ENCODE measurements around the gene CSRNP3.
A peak's percentile ranks its signal among the peaks of the same experiment; 100 is the strongest.
"Not testable (repeated sequence)": the region's sequence is repeated elsewhere in the genome, so short reads cannot be mapped to it uniquely, and the experiment has no call there.

Gene CSRNP3

GRCh38 chr2:165558832-165559231 lies 89.3 kb downstream of the CSRNP3 start:
- no peak for DNase-seq

GRCh38 chr2:165560377-165560988 lies 91.0 kb downstream of the CSRNP3 start:
- DNase-seq, result no peak

DNA sequence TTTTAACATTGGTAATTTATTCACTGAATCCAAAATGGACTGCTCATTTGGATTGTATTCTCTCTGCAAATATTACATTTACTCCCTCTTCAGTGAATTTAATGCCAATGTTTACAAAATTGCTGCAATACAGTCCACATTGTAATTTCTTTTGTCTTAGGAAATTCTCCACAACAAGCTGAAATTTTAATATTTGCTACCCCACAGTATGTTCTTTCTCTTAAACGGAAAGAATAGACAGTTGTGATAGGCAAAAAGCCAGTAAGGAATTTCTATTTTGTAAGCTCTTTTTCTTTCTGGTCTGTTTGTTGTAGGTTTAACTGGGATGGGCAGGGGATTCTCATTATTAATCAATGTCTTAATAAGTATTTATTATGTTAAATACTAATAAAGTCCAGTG lies 92.0 kb downstream of the CSRNP3 start:
- no peak for DNase-seq

GRCh38 chr2:165562233-165562632 lies 92.7 kb downstream of the CSRNP3 start:
- DNase-seq, result no peak

- DNase-seq, result no peak
Measured at GRCh38 chr2:165563468-165564225, 94.1 kb downstream of the CSRNP3 start.

- no peak for DNase-seq
Measured at GRCh38 chr2:165566008-165566407, 96.5 kb downstream of the CSRNP3 start.

GRCh38 chr2:165567273-165567672 lies 97.8 kb downstream of the CSRNP3 start:
- DNase-seq, result no peak

- DNase-seq, result no peak
Measured at GRCh38 chr2:165568361-165568760, 98.9 kb downstream of the CSRNP3 start.

DNA sequence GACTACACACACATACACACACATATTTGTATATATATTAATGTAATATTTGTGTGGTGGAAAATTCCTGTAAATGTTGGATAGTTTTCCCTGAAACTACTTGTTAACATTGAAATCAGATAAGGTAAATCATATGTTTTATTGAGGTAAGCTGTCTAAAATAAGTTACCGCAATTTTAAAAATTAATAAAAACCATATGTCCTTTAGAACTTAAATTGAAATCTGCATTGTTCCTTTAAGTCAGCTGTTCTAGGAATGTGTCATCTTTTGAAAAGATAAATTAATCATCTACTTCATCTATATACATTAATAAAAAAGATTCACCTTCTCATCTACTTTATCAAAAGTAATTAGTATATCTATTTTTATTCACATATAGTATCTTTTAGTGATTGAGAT lies 102.0 kb downstream of the CSRNP3 start:
- DNase-seq, result no peak

DNA sequence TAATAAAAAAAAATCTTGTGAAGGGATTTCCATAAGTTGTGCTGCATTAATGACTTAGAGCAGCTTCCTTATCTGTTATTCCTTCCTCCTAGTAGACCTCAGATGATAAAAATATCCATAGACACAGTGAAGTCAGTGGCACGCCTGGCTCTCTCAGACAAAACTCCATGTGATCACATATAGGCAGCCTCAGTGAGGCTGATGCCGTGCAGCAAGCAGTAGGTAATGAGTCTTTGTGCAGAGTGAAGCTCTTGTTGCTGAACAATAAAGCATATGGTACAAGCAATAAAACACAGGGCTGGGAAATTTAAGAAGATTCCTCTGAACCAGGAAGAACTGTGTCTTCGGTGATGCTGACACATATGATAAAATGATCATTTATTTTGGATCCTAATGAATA lies 102.7 kb downstream of the CSRNP3 start:
- DNase-seq, result peak; percentile 91

DNA sequence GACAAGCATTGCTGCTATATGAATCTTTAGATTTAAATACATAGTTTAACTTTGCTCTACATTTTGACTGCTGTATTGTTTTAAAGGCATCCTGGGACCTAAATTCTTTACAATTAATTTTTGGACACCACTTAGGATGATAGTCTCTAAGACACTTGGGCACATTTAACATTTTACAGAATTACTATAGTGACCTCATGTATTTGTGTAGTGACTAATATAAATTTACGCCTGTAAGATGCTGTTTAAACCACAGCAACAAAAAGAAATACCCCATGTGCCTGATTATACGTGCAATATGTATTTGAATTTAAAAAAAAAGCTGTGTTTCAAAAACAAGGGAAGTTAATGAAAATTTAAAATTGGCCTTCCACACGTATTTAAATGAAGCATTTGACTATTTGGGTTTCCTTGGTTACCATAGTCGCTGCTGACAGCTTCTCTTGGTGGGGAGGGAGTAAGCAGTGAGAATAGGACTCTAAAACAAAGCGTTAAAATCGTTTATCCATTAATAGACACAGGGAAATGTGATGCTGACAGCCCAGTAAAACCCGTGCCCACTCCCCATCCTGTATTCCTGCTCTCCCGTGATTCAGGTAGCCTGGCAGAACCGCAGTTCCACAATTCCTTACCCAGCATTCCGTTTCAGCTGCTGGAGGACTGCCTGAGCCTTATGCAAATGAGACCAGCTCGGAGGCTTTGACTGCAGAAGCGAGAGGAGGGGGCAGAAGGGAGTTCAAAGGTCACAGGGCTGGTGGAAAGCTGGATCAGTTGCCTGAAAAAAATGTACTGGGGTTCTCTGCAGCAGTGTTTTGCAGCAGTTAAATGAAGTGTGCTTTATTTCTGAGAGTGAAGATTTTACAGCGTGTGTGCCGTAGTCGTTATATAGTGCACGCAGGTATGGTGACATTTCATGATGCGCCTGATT lies 104.3 kb downstream of the CSRNP3 start:
- peak; percentile 47 for DNase-seq

GRCh38 chr2:165575044-165575615 lies 105.6 kb downstream of the CSRNP3 start:
- DNase-seq, result no peak

DNA sequence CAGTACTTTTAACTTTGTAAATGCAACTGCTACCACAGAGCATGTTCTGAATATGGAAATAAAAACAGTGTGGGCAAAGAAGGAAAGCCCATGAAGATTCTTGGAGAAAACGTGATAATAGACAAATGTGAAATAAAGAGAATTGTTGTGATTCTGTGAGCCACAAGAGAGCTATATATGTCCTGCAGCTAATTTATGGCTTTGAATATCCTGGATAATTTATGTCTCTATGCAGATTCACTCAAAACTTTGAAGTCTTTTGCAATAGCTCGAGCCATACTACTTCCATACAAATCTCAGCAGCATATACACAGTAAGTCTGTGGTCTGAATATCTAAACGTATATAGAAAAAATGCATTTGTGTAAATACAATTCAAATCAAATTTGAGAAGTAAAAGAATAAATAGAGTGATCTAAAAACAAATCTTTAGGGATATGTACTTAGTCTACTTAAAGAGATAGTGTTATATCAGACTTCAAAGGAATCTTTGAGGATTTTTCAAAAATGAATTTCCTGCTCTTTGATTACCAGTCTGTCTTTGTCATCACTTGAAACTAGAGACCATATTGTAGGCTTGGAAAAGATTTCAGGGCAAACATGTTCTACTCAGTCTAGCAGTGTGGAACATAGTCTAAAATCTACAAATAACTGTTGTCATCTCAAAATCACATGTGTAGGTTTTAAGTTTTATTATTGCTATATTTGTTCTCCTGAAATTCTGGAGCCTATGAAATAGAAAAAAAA lies 107.1 kb downstream of the CSRNP3 start:
- no peak for DNase-seq

DNA sequence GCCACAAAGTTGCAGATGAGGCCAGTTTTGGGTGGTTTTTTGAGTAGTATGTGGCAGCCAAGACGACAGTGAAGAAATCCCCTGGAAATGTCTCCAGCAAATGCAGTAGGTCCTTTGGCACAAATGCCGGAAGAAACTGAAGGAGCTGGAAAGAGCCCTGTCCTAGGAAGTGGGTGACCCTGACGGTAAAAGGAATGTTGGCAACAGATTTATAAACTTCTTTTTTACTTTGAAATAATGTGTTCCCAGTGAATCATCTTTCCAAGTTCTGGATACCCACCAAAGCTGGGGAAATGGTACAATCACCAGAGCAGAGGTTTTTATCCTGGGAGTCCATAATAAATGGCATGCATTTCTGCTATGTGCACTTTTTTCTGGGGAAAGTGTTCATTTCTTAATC lies 112.9 kb downstream of the CSRNP3 start:
- DNase-seq, result no peak

GRCh38 chr2:165582863-165583506 lies 113.5 kb downstream of the CSRNP3 start:
- DNase-seq, result no peak

DNA sequence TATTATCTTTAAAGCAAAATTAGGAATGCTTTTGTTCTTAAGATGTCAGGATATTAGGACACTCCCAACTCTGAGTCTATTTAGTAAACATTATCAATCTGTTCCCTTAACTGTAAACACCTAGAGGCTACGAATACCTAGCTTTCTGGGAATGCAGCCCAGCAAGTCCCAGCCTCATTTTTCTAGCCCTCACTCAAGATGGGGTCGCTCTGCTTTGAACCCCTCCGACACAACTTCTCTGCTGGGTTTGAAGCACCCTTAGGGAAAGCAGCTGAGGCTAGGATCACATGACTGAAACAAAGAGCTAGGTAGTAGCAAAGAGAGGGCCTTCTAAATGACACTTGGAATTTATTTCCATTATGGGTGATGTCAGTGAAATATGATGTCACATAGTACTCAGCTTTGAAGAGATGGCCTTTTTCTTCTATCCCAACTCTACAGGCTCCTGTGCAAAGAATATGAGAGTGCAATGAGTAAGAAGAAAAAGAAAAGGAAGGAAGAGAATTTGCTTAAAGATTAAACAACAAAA lies 114.7 kb downstream of the CSRNP3 start:
- no peak for DNase-seq

DNA sequence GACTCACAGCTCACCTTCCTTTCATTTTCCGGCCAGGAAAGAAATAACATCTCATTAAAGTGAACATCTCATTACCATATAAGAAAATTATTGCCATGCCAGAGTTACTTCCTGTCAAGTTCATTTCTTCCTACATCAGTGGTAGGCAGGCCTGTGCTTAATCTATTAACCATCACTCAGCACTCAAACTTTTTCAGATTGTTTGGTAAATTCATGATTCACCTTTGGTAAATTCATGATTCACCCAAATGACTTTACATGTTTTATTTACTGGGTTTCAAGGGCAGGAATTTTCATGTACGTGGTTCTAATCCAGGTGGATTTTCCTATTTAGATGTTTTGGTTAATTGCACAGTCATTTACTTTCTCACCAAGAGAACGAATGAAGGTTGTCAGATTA lies 116.5 kb downstream of the CSRNP3 start:
- DNase-seq, result no peak

DNA sequence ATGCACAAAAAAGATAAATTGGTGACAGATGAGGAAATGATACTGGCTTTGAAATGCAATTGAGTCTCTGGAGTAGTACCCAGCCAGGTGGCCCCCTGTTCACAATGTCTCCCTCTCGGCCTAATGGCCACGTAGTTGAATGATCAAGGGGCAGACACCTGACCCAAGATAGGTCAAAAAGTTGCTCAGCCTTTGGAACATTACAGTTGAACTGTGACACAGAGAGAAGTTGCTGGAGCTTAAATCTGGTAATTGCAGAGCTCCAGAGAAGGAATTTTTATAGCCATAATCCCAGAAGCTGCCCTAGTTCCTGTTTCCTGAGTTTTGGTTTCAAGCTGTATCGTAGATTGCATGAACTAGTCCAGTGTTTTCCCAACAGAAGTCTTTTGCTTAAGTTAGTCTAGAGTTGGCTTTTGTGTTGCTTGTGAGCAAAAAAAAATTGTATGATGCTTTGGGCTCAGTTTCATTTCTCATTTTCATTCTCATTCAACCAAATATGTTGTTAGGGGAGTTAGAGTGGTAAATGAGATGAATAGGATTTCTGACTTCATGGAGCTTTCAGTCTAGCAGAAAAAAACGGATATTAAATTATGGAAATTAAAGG lies 117.9 kb downstream of the CSRNP3 start:
- DNase-seq, result no peak

DNA sequence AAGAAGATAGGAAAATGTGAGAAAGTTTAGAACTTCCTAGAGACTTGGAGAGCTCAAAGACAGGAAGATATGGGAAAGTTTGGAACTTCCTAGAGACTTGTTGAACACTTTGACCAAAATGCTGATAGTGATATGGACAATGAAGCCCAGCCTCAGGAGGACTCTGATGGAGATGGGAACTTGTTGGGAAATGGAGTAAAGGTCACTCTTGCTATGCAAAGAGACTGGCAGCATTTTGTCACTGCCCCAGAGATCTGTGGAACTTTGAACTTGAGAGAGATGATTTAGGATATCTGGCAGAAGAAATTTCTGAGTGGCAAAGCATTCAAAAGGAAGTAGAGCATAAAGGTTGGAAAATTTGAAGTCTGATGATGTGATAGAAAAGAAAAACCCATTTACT lies 121.5 kb downstream of the CSRNP3 start:
- DNase-seq, result not testable (repeated sequence)

DNA sequence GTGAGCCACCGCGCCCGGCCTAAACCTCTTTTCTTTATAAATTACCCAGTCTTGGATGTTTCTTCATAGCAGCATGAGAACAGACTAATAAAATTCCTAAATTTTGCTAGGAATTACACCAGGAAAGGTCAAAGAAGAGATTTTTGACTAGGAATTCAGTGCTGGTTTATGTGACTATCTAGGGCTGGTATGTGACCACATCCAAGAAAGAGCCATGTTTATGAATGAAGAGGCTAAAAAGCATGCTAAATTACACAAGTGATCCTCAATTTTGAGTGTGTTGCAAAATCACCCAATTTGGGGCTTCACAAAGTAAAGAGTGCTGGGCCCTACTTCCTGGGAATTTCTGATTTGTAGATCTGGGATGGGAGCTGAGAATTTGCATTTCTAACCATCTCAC lies 123.6 kb downstream of the CSRNP3 start:
- DNase-seq, result no peak

DNA sequence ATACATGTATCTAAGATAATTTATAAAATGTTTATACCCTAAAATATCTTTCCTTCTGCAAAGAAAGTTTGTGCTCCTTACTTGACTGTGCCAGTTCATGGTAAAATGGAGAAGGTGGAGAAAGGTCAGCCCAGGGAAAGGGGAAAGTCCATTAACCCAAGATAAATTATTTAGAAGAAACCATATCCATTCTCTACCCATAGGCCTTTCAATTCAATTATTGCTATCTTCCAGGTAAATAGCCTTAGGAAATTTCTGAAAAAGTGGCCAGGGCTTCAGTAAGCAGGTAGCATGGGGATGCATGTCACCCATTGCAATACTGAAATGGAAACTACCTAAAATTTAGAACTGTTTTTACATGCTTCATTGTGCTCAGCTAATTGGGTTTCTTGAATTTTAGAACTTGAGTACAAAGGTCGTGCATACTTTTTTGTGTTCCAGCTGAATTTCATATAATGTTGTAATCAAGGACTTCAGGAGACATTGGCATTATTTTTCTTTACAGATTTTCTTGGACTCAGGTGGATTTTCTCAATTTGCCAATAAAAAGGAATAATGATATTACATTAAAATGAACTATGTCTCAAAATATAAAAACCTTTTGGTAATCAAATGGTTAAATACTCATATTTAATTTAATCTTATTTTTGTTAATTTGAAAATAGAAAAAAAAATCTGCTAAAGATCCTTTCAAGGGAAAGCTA lies 124.9 kb downstream of the CSRNP3 start:
- no peak for DNase-seq
